ENCODE data around the gene SHROOM3. TPM values are rescaled to one million over a fixed set of nuclear protein-coding genes. Genes with fewer than 3 reads are reported as not detected.

The SHROOM3 gene
- polyA plus RNA-seq, 1 donor from 2014 or later: 2.7 TPM

- TF ChIP-seq EZH2 (IDR thresholded peaks at IDR 0.05; ENCODE audit: borderline replicate concordance, insufficient read depth, low read length, poor library complexity, severe bottlenecking): no peak
- TF ChIP-seq TAF1 (IDR thresholded peaks at IDR 0.05; ENCODE audit: low read depth): no peak
- TF ChIP-seq, protein P1, sequence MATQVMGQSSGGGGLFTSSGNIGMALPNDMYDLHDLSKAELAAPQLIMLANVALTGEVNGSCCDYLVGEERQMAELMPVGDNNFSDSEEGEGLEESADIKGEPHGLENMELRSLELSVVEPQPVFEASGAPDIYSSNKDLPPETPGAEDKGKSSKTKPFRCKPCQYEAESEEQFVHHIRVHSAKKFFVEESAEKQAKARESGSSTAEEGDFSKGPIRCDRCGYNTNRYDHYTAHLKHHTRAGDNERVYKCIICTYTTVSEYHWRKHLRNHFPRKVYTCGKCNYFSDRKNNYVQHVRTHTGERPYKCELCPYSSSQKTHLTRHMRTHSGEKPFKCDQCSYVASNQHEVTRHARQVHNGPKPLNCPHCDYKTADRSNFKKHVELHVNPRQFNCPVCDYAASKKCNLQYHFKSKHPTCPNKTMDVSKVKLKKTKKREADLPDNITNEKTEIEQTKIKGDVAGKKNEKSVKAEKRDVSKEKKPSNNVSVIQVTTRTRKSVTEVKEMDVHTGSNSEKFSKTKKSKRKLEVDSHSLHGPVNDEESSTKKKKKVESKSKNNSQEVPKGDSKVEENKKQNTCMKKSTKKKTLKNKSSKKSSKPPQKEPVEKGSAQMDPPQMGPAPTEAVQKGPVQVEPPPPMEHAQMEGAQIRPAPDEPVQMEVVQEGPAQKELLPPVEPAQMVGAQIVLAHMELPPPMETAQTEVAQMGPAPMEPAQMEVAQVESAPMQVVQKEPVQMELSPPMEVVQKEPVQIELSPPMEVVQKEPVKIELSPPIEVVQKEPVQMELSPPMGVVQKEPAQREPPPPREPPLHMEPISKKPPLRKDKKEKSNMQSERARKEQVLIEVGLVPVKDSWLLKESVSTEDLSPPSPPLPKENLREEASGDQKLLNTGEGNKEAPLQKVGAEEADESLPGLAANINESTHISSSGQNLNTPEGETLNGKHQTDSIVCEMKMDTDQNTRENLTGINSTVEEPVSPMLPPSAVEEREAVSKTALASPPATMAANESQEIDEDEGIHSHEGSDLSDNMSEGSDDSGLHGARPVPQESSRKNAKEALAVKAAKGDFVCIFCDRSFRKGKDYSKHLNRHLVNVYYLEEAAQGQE (IDR thresholded peaks at IDR 0.05; ENCODE audit: borderline replicate concordance): no peak
- no peak for TF ChIP-seq SMC3 (conservative IDR thresholded peaks at IDR 0.05; ENCODE audit: poor library complexity)
- TF ChIP-seq EP300 (conservative IDR thresholded peaks at IDR 0.05; ENCODE audit: poor library complexity, severe bottlenecking): no peak
- no peak for TF ChIP-seq RAD21 (conservative IDR thresholded peaks at IDR 0.05)
- no peak for TF ChIP-seq POLR2AphosphoS5 (IDR thresholded peaks at IDR 0.05)
- no peak for TF ChIP-seq MXI1 (conservative IDR thresholded peaks at IDR 0.05; ENCODE audit: poor library complexity, severe bottlenecking)
- TF ChIP-seq, protein P2, sequence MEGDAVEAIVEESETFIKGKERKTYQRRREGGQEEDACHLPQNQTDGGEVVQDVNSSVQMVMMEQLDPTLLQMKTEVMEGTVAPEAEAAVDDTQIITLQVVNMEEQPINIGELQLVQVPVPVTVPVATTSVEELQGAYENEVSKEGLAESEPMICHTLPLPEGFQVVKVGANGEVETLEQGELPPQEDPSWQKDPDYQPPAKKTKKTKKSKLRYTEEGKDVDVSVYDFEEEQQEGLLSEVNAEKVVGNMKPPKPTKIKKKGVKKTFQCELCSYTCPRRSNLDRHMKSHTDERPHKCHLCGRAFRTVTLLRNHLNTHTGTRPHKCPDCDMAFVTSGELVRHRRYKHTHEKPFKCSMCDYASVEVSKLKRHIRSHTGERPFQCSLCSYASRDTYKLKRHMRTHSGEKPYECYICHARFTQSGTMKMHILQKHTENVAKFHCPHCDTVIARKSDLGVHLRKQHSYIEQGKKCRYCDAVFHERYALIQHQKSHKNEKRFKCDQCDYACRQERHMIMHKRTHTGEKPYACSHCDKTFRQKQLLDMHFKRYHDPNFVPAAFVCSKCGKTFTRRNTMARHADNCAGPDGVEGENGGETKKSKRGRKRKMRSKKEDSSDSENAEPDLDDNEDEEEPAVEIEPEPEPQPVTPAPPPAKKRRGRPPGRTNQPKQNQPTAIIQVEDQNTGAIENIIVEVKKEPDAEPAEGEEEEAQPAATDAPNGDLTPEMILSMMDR (IDR thresholded peaks at IDR 0.05; ENCODE audit: poor library complexity, severe bottlenecking): no peak
- Histone ChIP-seq H3K9me2 (ENCODE audit: insufficient read depth, low read length) (no peaks in the 10 kb centered on the region), H3K79me2 (replicated peaks; ENCODE audit: insufficient read depth, low read length) (peaks cover 70% of the 10 kb centered on the region), H3K4me3 (ENCODE audit: low read length) (no peak overlapping the region), H3K27ac (ENCODE audit: low read length) (no peak overlapping the region), H3K9me3 (ENCODE audit: low read length) (no peaks in the 10 kb centered on the region), H3K36me3 (ENCODE audit: insufficient read depth, low read length) (no peaks in the 10 kb centered on the region), H2AFZ (ENCODE audit: low read depth, low read length) (no peak overlapping the region), H3K9ac (ENCODE audit: low read length) (no peak overlapping the region), H3K4me2 (ENCODE audit: low read length) (no peak overlapping the region), H3K27me3 (ENCODE audit: insufficient read depth, low read depth, low read length) (no peaks in the 10 kb centered on the region), H3F3A (ENCODE audit: insufficient read depth, low read length, poor library complexity, severe bottlenecking) (peaks cover 6% of the 10 kb centered on the region), H4K20me1 (ENCODE audit: insufficient read depth) (no peaks in the 10 kb centered on the region)
Measured at GRCh38 chr4:76691807-76692582, 257.0 kb downstream of the SHROOM3 start.

GRCh38 chr4:76692761-76693160 lies 257.7 kb downstream of the SHROOM3 start:
- no peak overlapping the region for H3K4me3 ChIP-seq (ENCODE audit: low read length)
- TF ChIP-seq TAF1 (IDR thresholded peaks at IDR 0.05; ENCODE audit: low read depth): no peak
- TF ChIP-seq EZH2 (IDR thresholded peaks at IDR 0.05; ENCODE audit: borderline replicate concordance, insufficient read depth, low read length, poor library complexity, severe bottlenecking): no peak
- H3K27me3 ChIP-seq (ENCODE audit: insufficient read depth, low read depth, low read length): no peaks in the 10 kb centered on the region
- no peak overlapping the region for H3K4me2 ChIP-seq (ENCODE audit: low read length)
- H3F3A ChIP-seq (ENCODE audit: insufficient read depth, low read length, poor library complexity, severe bottlenecking): peaks cover 3% of the 10 kb centered on the region
- H3K36me3 ChIP-seq (ENCODE audit: insufficient read depth, low read length): no peaks in the 10 kb centered on the region
- no peak overlapping the region for H2AFZ ChIP-seq (ENCODE audit: low read depth, low read length)
- no peak overlapping the region for H3K27ac ChIP-seq (ENCODE audit: low read length)
- H3K9me3 ChIP-seq (ENCODE audit: low read length): no peaks in the 10 kb centered on the region
- no peaks in the 10 kb centered on the region for H4K20me1 ChIP-seq (ENCODE audit: insufficient read depth)
- no peak overlapping the region for H3K9ac ChIP-seq (ENCODE audit: low read length)
- H3K79me2 ChIP-seq (replicated peaks; ENCODE audit: insufficient read depth, low read length): peaks cover 77% of the 10 kb centered on the region
- H3K9me2 ChIP-seq (ENCODE audit: insufficient read depth, low read length): no peaks in the 10 kb centered on the region

Data from neural cell (in vitro differentiated cells).